ENCODE results near the gene CACNG1.
"Not testable (repeated sequence)": the region's sequence is repeated elsewhere in the genome, so short reads cannot be mapped to it uniquely, and the experiment has no call there.

Gene CACNG1

DNA sequence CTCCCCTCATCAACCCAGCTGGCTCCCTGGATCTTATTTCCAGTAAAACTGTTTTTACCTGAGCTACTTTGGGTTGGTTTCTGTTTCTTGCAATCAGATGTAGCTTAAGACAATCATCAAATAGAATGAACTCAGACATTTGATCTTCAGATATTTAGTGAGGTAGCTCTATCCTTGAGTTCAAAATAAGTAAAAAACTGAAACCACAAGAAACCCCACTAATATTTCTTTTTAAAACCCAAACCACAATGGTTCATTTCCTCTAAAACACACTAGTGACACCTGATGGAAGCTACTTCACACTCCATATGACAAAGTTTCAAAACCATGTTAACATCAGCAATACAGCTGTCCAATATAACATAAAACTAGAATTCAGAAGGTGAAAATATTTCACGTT is 37.8 kb downstream of the CACNG1 start:
- DNase-seq, result no peak

DNA sequence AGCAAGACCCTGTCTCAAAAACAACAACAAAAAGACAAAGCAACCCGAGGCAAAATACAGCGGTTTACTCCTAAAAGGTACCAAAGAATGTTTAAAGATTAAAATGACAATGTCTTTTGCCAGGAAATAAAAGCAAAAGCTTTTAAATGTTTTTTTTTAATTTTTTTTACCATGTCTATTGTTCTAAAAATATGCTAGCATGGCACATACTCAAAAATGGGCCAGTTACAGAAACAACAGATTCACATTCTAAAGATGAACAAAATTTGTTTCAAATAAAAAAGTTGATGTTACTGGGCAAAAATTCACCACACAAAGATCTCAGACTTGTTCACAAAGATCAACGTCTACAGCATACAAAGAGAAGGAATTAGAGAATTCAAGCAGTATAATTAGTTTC is 41.1 kb downstream of the CACNG1 start:
- no peak for DNase-seq

DNA sequence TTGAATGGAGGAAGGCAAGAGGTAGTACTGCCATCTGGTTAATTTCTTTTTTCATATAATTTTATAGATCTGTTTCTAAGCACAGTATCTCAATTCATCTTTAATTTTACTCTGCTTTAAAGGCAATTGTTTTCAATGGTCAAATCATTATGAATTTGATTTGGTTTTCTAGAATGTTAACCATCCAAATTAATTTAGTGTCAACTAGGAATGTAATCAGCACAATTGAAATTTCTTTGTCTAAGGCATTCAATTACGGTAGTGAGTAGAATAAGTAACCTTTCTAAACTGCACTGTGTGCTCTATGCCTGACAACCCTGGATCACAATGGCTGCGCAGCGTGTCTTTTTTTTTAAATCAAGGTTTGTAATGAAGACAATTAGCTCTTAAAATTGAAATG is 44.3 kb downstream of the CACNG1 start:
- no peak for DNase-seq

DNA sequence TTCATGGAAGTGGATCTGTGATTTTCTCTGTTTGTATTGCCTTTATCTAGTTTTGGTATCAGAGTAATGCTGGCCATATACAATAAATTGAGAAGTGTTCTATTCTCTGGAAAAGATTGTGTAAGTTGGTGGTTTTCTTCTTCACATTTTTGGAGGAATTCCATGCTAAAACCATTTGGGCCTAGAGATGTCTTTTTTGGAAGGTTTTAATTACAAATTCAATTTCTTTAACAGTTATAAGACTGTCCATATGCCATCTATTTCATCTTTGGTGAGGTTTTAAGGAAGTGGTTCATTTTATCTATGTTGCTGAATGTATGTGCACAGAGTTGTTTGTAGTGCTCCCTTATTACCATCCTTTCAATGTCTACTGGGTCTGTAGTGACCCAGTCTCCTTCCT is 46.0 kb downstream of the CACNG1 start:
- DNase-seq, result no peak

DNA sequence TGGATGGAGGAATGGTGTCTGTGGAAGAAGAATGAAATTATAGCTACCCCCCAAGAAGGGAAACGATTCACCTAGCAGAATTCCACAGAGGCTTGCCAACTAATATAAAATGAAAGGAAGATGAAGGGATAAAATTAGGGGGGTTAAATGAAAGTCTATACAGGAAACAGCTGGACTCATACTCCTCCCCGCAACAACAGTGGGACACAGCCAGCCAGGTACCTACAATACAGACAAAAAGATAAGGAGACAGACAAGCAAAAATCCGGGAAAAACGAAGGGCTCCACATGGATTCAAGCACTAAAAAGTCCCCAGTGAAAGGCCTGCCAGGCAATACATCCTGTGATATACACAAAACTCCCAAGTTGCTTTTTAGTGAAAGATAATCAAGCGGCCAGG is 47.9 kb downstream of the CACNG1 start:
- DNase-seq, result no peak

DNA sequence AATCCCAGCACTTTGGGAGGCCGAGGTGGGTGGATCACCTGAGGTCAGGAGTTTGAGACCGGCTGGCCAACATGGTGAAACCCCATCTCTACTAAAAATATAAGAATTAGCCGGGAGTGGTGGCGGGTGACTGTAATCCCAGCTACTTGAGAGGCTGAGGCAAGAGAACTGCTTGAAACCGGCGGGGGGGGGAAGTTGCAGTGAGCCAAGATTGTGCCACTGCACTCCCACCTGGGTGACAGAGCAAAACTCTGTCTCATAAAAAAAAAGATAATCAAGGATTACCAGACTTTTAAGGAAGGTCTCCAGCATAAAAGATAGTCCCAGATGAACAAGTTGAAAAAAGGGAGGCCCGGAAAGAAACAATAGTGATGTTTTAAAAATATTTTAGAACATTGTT is 48.4 kb downstream of the CACNG1 start:
- DNase-seq, result not testable (repeated sequence)

DNA sequence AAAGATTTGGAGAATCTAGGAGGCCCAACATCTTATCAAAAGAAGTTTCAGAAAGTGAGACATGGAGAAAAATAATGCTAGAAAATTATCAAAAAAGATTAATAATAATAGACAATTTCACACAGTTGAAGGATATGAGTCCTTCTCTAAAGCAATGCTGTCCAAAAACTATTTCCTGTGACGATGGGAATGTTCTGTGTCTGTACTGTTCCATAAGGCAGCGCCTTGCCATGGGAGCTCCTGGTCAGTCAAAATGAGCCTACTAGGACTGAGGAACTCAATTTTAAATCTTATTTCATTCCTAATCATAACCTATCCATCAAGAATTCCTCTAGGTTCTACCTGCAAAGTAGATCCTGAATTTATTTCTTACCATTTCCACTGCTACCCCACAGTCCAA is 49.0 kb downstream of the CACNG1 start:
- DNase-seq, result no peak

DNA sequence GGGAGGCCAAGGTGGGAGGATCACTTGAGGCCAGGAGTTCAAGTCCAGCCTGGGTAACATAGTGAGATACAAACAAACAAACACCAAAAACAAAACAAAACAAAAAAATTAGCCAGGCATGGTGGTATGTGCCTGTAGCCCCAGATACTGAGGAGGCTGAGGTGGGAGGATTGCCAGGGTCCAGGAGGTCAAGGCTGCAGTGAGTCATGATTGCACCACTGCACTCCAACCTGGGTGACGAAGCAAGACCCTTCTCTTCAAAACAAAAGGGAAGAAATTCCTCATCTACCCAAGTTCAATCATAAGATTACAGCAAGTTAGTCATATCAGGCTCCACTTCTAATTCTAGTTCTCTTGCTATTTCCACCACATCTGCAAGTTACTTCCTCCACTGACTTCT is 50.9 kb downstream of the CACNG1 start:
- DNase-seq, result not testable (repeated sequence)

DNA sequence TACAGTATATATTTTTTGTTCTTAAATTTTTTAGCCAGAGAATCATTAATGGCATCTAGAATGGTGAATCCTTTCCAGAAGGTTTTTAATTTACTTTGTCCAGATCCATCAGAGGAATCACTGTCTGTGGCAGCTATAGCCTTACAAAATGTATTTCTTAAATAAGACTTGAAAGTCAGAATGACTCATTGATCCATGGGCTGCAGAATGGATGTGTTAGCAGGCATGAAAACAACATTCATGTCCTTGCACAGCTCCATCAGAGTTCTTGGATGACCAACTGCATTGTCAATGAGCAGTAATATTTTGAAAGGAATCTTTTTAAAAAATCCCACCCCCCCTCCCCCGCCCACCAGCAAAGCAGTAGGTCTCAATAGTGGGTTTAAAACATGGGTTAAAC is 51.4 kb downstream of the CACNG1 start:
- DNase-seq, result no peak

DNA sequence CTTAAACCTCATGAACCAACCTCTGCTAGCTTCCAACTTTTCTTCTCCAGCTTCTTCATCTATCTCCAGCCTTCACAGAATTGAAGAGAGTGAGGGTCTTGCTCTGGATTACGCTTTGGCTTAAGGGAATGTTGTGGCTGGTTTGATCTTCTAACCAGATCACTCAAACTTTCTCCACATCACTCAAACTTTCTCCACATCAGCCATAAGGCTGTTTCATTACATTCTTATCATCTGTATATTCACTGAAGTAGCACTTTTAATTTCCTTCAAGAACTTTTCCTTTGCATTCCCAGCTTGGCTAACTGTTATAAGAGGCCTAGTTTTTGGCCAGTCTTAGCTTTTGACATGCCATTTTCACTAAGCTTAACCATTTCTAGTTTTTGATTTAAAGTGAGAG is 52.3 kb downstream of the CACNG1 start:
- DNase-seq, result no peak

DNA sequence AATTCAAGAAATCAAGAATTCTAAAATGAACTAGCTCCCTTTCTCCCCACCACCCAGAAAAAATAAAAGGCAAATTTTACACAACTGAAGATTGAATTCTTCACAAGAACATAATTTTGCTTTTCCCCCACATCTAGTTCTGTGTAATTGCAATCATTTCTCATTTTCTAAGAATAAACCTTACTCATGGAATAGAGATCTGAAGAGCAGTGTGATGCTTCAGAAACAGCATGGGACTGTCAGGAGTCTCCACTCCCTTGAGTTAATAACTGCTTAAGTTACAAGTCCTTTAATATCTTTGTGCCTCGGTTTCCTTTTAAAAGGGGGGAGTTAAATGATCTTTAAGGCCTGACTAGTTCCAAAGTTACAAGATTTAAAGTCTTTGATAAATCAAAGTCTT is 53.7 kb downstream of the CACNG1 start:
- no peak for DNase-seq

DNA sequence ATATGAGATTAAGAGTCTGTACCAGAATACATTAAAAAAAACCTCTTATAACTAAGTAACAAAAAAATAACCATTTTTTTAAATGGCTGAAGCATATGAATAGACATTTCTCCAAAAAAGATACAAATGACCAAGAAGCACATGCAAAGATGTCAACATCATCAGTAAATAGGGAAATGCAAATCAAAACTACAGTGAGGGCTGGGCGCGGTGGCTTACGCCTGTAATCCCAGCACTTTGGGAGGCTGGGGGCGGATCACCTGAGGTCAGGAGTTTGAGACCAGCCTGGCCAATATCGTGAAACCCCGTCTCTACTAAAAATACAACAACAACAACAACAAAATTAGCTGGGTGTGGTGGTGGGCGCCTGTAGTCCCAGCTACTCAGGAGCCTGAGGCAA is 60.3 kb downstream of the CACNG1 start:
- not testable (repeated sequence) for DNase-seq

DNA sequence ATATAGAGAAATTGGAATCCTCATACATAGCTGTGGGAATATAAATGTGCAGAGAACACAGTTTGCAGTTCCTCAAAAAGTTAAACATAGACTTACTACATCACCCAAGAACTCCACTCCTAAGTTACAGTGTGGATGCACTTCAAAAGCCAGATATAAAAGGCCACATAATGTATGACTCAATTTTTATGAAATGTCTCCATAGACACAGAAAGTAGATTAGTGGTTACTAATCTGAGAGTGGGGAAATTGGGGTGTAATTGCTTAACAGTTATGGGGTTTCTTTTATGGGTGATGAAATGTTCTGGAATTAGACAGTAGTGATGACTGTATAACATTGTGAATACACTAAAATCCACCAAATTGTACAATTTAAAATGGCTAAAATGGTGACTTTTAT is 60.9 kb downstream of the CACNG1 start:
- no peak for DNase-seq

Data from activated CD4-positive, alpha-beta T cell treated with anti-CD3 and anti-CD28 coated beads, Interleukin-2, amount 50 U/mL, for 1 hour (primary cell).